Activated naive CD4-positive, alpha-beta T cell treated with anti-CD3 and anti-CD28 coated beads, Interleukin-2, amount 50 U/mL, for 72 hours (primary cell): ENCODE measurements around the gene TCL1A. TPM values are rescaled to one million over a fixed set of nuclear protein-coding genes. Genes with fewer than 3 reads are reported as not detected.
"Not testable (repeated sequence)": the region's sequence is repeated elsewhere in the genome, so short reads cannot be mapped to it uniquely, and the experiment has no call there.

Experiments used
- ATAC-seq, 2 donors: fragments of 150-1000 bp; cut with Tn5 transposase; 2 replicates each; pipeline ENCODE4 v1.10.0; 2021; ENCODE audit warnings: mild to moderate bottlenecking in 2 of 2, moderate library complexity in 2 of 2
- DNase-seq, 2 donors: peaks; one replicate each; pipeline ENCODE4 v3.0.0; 2021 to 2022; ENCODE audit warnings: low spot score in 2 of 2
- H3K27ac Mint-ChIP-seq, 2 donors: one replicate each; pipeline ENCODE4 v1.8.0; 2022; ENCODE audit warnings: mild to moderate bottlenecking in 2 of 2, mixed read lengths in 2 of 2
- H3K36me3 Mint-ChIP-seq, 2 donors: one replicate each; pipeline ENCODE4 v1.8.0; 2022; ENCODE audit warnings: mixed read lengths in 2 of 2
- H3K9me3 Mint-ChIP-seq, 2 donors: one replicate each; pipeline ENCODE4 v1.8.0; 2022; ENCODE audit warnings: mixed read lengths in 2 of 2
- total RNA-seq, 2 donors: library from RNA; stranded (reverse); gene quantifications; one replicate each; pipeline ENCODE4 v1.2.3, GENCODE V29; 2022

TCL1A gene, protein sequence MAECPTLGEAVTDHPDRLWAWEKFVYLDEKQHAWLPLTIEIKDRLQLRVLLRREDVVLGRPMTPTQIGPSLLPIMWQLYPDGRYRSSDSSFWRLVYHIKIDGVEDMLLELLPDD
- not detected for total RNA-seq

DNA sequence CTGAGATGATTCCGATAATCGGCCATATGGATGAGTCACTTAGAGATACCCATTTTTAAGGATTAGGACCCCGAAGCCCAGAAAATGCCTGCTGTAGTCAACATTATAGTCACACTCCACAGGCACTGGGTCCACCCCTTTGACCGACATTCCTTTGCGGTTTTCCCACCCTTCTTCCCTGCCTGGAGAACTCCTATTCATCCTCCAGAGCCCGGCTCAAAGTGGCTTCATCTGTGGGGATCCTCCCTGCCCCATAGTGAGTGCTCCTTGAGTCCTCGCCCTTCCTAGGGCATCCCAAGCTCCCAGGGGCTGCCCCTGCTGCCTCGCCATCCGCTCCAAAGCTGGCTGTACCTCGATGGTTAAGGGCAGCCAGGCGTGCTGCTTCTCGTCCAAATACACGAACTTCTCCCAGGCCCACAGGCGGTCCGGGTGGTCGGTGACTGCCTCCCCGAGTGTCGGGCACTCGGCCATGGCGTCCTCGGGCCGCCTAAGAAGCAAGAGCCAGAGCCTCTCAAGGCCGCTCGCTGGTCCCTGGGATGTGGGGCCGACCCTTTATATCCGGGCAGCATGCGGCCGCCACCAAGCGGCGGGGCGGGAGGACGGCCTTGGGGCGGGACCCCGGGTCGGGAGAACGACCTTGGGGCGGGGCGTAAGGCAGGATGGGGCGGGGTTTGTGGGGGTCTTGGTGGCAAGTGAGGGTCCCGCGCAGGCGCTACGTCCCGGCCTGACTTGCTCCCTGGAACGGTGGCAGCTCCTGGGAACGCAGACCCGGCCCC, at the start of gene TCL1A:
TSS of gene TCL1A (minus strand) at position 530 of the 776 bp plus-strand sequence. CDS start at position 471, 59 bp downstream.
- DNase-seq (no peak), ATAC-seq (no peak)
- Mint-ChIP-seq H3K27ac (no peak within 1 kb of the TSS), H3K9me3 (no peaks in the 10 kb centered on the region), H3K36me3 (peaks cover 0 to 6% of the 10 kb centered on the region in 2 donors)

DNA sequence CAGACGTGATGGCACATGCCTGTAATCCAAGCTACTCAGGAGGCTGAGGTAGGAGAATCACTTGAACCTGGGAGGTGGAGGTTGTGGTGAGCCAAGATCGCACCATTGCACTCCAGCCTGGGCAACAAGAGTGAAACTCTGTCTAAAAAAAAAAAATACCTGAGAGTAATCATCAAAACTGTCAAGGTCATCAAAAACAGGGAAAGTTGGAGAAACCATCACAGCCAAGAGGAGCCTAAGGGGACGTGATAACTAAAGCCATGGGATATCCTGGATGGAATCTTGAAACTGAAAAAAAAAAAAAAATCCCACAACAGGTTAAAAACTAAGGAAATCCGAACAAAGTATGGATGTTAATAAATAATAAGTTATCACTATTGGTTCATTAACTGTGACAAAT, 49.1 kb upstream of the TCL1A start:
- not testable (repeated sequence) for ATAC-seq, H3K27ac Mint-ChIP-seq, H3K9me3 Mint-ChIP-seq, DNase-seq, H3K36me3 Mint-ChIP-seq

DNA sequence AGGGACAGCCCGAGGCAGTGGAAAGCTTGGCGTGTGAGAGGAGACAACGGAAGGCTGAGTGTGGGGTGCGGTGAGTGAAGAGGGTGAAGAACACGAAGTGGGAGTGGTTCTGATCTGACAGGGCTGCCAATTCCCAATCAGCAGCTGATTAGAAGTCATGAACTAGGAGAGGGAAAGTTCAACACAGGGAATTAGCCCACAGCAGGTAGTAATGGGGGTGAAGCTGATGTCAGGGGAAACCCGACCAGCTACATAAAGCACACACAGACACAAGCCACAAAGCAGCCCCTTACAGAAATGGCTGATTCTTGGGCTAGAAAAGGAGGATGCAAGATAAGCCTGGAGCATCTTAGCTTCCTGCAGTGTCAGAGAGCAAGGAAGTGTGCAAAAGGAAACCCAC, 47.5 kb upstream of the TCL1A start:
- DNase-seq (no peak), ATAC-seq (no peak)
- H3K36me3 Mint-ChIP-seq, result peaks cover 0 to 4% of the 10 kb centered on the region in 2 donors
- H3K27ac Mint-ChIP-seq, result no peak overlapping the region
- H3K9me3 Mint-ChIP-seq, result no peaks in the 10 kb centered on the region

DNA sequence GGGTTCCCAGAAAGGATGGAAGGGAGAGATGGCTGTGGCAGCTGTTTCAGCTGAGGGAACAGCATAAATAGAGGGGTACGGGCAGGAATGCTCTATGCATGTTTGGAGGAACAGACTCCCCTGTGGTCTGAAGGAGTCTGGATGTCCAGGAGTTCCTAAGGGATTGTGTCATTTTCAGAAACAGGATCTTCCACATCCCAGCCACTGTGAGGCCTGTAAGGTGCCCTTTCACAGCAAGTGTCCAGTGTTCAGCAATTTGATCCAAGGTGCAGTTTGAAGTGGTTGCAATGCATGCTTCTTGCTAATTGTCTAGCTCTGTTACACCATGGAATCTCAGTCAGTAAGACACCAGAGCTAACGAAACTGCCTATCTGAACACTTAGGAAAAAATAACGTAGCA, 46.7 kb upstream of the TCL1A start:
- Mint-ChIP-seq H3K27ac (no peak overlapping the region), H3K9me3 (no peaks in the 10 kb centered on the region), H3K36me3 (peaks cover 0 to 4% of the 10 kb centered on the region in 2 donors)
- DNase-seq (no peak), ATAC-seq (no peak)

DNA sequence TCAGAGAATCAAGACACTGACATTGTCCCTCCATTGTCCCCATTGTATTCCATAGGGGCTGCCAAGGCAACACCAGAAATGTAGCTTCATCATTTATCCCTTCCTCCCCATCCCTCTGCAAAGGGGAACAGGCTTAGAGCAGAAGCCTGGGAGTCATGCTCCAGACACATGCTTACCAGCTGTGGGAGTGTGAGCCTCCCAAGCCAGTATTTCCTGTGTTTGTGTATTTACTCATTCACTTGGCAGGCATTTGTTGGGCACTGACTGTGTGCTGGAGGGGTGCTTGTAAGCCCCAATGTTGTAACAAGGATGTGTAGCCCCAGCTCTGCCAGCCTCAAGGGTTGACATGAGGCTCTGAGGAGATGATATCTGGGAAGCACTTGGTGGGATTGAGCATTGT, 46.0 kb upstream of the TCL1A start:
- no peak for ATAC-seq
- no peak for DNase-seq
- H3K27ac Mint-ChIP-seq, result no peak overlapping the region
- peaks cover 0 to 4% of the 10 kb centered on the region in 2 donors for H3K36me3 Mint-ChIP-seq
- no peaks in the 10 kb centered on the region for H3K9me3 Mint-ChIP-seq

DNA sequence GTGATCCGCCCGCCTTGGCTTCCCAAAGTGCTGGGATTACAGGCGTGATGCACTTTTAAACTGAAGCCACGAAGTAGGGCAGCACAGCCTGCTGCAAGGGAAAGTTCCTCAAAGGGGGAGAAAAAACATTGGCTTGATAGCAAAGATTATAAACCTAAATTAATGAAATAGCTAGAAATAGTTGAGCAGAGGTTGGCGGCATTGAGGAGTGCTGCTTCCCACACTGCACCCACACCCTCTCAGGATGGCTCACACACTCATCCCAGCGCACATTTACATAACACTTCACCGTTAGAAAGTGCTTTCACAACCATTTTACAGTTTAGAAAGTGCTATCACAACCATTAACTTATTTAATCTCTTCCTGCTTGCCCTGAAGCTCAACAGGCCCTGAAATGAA, 44.4 kb upstream of the TCL1A start:
- Mint-ChIP-seq H3K9me3 (no peaks in the 10 kb centered on the region), H3K27ac (no peak overlapping the region), H3K36me3 (peaks cover 0 to 4% of the 10 kb centered on the region in 2 donors)
- no peak for DNase-seq
- ATAC-seq, result no peak

DNA sequence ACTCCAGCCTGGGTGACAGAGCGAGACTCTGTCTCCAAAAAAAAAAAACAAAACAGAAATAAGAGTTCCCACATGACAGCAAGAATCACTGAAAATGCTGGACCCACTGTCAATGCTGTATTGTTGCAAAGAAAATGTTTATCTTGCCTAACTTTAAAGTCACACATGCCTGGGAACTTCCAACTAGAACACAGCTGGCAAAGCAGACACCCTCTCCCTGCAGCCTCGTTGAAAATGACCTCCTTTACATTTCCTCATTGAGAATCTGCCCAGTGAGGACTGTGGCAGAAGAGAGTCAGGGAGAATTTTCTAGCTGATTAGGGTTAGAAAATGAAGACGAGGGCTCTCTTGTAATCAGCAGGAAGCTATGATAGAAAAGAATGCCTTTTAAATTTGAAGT, 42.8 kb upstream of the TCL1A start:
- Mint-ChIP-seq H3K27ac (no peak overlapping the region), H3K36me3 (peaks cover 0 to 4% of the 10 kb centered on the region in 2 donors), H3K9me3 (no peaks in the 10 kb centered on the region)
- no peak for DNase-seq
- ATAC-seq, result no peak

DNA sequence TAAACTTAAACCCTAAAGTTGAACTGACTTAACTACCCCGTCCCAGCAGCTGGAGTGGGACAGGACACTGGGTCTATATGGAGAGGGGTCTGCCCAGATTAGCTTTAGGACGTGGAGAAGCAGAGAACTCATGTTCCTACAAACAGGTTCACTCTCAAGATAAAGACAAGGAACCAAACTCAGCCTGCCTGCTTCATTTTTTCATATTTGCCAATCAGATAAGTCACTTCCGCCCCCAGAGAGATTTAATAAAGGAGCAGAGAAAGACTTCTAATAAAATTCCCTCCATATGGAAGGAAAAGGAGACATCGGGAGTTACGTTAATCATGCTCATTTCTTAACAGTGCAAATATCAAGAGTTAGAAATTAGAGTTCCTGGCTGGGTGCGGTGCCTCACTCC, 42.2 kb upstream of the TCL1A start:
- ATAC-seq, result no peak
- no peaks in the 10 kb centered on the region for H3K9me3 Mint-ChIP-seq
- H3K36me3 Mint-ChIP-seq, result peaks cover 0 to 3% of the 10 kb centered on the region in 2 donors
- no peak overlapping the region for H3K27ac Mint-ChIP-seq
- no peak for DNase-seq

DNA sequence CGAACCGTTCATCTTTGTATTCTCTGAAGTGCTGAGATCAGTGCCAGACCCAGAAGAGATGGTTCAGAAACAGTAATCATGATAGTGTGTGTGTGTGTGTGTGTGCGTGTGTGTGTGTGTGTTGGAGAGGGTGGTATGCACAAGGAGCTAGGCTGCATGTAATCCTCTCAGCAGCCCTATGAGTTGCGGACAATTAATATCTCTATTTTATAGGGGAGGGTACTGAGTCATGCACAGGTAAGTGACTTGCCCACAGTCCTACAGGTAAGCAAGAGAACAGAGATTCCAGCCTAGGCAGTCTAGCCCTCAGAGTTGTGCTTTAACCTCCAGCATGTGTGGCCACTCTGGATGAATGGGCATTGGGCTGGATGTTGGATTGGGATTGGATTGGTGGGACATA, 27.9 kb upstream of the TCL1A start:
- no peak for DNase-seq
- Mint-ChIP-seq H3K9me3 (peaks cover 7 to 16% of the 10 kb centered on the region in 2 donors), H3K27ac (no peak overlapping the region), H3K36me3 (peaks cover 13 to 14% of the 10 kb centered on the region in 2 donors)
- no peak for ATAC-seq

DNA sequence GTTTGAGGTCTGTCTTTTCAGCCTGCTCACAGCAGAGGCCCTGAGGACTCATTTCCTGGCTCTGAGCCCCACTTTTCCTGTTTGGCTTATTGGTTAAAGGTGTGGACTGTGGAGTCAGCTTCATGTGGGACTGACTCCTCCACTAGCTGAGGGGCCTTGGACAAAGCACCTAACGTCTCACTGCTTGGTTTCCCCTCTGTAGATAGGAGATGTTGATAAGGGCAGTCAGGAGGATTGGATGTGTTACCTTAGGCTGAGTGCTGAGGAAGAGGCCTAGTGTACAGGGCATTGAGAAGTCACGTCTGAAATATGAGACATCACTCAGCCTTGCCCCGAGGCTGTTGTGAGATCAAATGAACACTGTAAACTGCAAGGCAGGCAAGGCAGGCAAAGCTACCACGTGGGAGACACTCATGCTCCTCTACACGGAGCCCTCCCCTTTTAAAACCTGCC, 27.1 kb upstream of the TCL1A start:
- no peak overlapping the region for H3K27ac Mint-ChIP-seq
- H3K36me3 Mint-ChIP-seq, result peaks cover 13 to 14% of the 10 kb centered on the region in 2 donors
- peaks cover 7 to 16% of the 10 kb centered on the region in 2 donors for H3K9me3 Mint-ChIP-seq
- DNase-seq (no peak), ATAC-seq (no peak)

DNA sequence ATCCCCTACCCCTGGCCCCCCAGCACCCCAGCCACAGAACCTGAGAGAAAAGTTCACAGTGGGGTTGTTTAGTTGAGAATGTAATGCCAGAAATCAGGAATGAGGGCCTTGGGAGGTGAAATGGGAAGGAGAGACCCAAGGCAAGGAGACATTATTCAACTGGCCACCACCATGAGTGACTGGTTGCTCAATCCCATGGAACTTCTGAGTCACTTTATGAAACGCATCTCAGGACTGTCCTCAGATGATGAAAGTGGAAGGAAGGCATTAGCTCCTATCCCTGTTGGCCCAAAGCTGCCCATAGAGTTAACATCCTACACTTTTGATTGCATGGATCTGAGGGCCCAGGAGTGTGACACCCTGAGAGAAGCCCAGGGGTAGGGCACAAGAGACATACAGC, 25.4 kb upstream of the TCL1A start:
- Mint-ChIP-seq H3K27ac (peak overlapping the region in 1 of 2 donors; percentile 68), H3K36me3 (peaks cover 13 to 14% of the 10 kb centered on the region in 2 donors), H3K9me3 (peaks cover 7 to 16% of the 10 kb centered on the region in 2 donors)
- DNase-seq (no peak), ATAC-seq (no peak)

DNA sequence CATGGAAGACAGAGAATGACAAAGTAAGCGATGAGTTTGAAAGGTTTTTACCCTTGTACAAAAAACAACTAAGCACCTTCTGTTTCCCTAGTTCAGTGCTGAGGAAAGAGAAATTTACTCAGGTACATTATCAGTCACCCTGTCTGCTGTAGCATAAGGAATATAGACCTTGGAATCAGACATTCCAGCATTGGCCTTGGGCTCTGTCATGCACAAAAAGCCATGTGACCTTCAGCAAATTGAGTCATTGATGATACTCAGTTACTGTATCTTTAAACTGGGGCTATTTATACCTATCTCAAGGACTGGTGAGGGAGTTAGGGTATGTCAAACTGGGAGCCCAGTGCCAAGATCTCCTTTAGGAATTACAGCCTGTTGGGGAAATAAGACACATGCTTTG, 19.3 kb upstream of the TCL1A start:
- ATAC-seq, result no peak
- Mint-ChIP-seq H3K36me3 (no peaks in the 10 kb centered on the region), H3K9me3 (no peaks in the 10 kb centered on the region), H3K27ac (no peak overlapping the region)
- DNase-seq, result no peak

DNA sequence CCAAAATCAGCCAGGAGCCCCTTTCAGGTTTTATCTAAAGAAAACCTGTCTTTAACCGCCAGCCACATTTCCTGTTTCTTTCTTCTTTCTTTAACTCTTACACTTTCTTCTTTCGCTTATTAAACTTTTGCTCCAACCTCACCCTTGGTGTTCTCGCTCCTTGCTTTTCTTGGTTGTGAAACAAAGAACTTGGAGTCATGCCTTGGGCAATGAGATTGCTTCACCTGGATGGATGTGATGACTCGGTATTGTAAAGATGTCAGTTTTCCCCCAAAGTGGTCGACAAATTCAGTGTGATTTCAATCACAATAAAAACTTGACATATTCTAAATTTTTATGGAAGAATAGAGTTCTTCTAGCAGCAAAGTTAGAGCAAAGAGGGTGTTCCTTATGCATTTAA, 16.2 kb upstream of the TCL1A start:
- ATAC-seq (no peak), DNase-seq (no peak)
- H3K27ac Mint-ChIP-seq, result no peak overlapping the region
- H3K9me3 Mint-ChIP-seq, result no peaks in the 10 kb centered on the region
- H3K36me3 Mint-ChIP-seq, result peaks cover 0 to 4% of the 10 kb centered on the region in 2 donors

DNA sequence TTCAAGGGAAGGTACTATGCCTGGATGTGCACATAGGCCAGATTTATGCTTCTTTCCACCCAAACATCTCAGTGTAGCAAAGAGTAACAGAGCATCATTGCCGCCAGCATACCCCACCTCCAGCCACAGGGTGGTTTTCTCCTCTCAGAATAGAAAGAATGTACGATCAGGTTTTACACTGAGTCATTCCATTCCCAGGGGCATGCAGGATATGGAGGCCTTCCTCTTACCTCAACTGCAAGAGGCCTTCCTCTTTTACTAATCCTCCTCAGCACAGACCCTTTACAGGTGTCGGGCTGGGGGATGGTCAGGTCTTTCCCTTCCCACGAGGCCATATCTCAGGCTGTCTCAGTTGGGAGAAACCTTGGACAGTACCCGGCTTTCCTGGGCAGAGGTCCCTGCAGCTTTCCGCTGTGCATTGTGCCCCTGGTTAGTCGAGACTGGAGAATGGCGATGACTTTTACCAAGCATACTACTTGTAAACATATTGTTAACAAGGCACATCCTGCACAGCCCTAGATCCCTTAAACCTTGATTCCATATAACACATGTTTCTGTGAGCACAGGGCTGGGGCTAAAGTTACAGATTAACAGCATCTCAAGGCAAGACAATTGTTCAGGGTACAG, 15.6 kb upstream of the TCL1A start:
- H3K36me3 Mint-ChIP-seq, H3K9me3 Mint-ChIP-seq, DNase-seq, H3K27ac Mint-ChIP-seq, ATAC-seq: not testable (repeated sequence)

DNA sequence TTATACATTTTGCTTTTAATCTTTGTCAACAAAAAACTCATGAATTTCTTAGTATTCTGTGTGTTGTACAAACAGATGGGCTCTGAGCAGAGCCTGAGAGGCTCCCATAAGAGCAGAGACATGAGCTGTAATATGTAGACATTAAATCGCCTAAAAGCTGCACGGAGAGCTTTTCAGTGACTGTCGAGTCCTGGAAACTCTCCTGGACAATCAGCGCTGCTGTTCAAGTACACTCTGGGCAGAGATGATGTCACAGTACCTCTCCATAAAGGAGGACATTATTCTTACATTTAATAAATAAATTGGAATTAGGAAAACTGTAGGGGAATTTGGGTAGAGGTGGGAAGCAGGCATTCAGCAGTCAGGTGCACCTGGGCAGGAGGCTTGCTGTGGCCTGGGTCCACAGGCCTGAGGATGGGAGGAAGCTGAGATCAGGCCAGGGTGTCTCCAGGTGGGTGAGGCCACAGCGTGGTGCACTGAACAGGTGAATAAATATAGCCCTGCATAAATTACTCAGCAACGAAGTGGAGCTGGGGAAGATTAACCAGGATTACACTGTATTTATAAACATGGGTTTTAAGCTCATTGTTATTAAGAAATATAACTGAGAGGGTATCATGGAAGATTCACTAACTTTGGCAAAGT, 13.3 kb upstream of the TCL1A start:
- ATAC-seq (no peak), DNase-seq (no peak)
- no peak overlapping the region for H3K27ac Mint-ChIP-seq
- H3K36me3 Mint-ChIP-seq, result peaks cover 0 to 18% of the 10 kb centered on the region in 2 donors
- H3K9me3 Mint-ChIP-seq, result peaks cover 14% of the 10 kb centered on the region in 2 donors

DNA sequence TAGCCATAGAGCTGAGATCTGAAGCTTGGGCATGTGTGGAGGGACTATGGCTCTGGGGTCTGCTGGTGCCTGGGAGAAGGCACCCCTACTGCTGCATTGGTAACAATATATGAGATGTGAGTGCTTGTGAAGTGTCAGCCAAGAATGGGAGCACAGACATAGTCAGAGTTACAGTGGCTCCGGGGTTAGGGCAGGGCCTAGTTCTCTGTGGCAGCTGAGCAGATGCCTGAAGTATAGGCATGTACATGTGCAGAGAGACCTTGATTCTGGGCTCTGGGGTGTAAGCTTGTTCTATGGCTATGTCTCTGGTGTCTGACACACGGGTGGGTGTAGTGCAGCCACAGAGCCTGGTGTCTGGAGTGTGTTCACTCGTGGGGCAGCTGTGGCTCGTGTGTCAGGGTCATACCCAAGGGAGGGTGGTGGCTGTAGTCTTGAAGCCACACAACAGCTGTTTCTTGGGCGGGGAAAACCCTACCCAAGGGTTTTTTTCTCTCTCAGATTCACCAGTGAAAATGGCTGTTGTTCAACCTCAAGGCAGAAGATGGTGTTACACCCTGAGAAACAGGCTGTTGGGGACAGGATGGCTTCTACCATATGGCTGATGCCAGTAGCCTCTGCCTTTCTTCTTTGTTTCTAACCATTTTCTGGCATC, 11.9 kb upstream of the TCL1A start:
- no peak for ATAC-seq
- Mint-ChIP-seq H3K36me3 (peaks cover 0 to 18% of the 10 kb centered on the region in 2 donors), H3K9me3 (peaks cover 16 to 17% of the 10 kb centered on the region in 2 donors)

More for the DNA sequence above, 11.9 kb upstream of the TCL1A start:
- no peak for DNase-seq
- H3K27ac Mint-ChIP-seq, result no peak overlapping the region
